ENCODE measurements around the gene FAM217A.

Gene FAM217A

DNA sequence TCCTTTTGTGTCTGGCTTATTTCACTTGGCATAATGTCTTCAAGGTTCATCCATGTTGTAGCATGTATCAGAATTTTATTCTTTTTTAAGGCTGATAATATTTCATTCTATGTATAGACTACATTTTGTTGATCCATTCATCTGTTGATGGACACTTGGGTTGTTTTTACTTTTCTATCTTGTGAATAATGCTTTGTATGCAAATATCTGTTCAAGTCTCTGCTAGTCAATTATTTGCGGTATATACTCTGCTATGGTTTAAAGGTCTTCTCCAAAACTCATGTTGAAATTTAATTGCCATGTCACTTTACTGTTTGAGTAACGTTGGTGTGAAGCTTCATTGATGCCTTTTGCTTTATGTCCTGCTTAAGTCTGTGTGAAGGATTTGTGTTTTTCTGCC lies 28.9 kb upstream of the FAM217A start:
- H3K4me3 ChIP-seq (ENCODE audit: low read length), result no peak overlapping the region
- H3K36me3 ChIP-seq (replicated peaks; ENCODE audit: low read depth, low read length), result no peaks in the 10 kb centered on the region
- H3K9me3 ChIP-seq (ENCODE audit: insufficient read depth, low read length), result no peaks in the 10 kb centered on the region
- no peak overlapping the region for H3K4me2 ChIP-seq (ENCODE audit: low read length)
- H3K27me3 ChIP-seq (ENCODE audit: low read depth, low read length), result no peaks in the 10 kb centered on the region
- no peaks in the 10 kb centered on the region for H4K20me1 ChIP-seq (ENCODE audit: insufficient read depth, low read length)
- H3K79me2 ChIP-seq (ENCODE audit: low read length), result no peaks in the 10 kb centered on the region
- TF ChIP-seq CTCF (IDR thresholded peaks at IDR 0.05; ENCODE audit: low read depth, low read length) (no peak), EZH2phosphoT487 (IDR thresholded peaks at IDR 0.05; ENCODE audit: low read depth) (no peak)
- no peak overlapping the region for H3K27ac ChIP-seq (ENCODE audit: low read length)
- no peak overlapping the region for H2AFZ ChIP-seq (ENCODE audit: low read depth, low read length)
- H3K4me1 ChIP-seq (ENCODE audit: low read length), result peaks cover 5% of the 10 kb centered on the region; the same call in 1 of the 2 replicates
- no peak overlapping the region for H3K9ac ChIP-seq (ENCODE audit: low read length)

DNA sequence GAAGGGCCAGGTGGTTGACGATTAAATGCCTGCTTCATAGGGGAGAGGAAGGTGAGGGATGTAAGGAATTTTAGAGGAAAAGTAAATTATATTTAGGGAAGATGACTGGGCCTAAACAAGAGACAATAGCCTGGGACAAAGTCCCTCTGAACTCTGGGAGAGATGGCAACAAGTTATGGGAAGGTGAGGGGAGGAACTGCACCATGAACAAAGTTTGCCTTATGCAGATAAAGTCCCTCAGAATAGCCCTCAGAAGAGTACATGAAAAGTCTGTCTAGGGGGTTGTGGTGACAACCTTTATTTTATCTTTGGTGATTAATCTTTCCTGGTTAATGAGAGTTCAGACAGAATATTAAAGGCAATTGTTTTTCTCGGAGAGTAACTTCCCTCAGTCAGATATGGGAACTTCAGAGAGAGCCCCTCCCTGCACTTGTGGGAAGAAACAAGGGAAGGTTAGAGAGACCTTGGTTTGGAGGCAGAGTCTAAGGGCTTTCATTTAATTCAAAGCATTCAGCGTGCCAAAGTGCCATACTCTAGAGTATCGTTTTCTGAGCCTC lies 27.1 kb upstream of the FAM217A start:
- no peak for TF ChIP-seq EZH2phosphoT487 (IDR thresholded peaks at IDR 0.05; ENCODE audit: low read depth)
- TF ChIP-seq CTCF (IDR thresholded peaks at IDR 0.05; ENCODE audit: low read depth, low read length), result no peak
- Histone ChIP-seq H3K27ac (ENCODE audit: low read length) (no peak overlapping the region), H4K20me1 (ENCODE audit: insufficient read depth, low read length) (no peaks in the 10 kb centered on the region)

GRCh38 chr6:4103929-4104328 lies 25.0 kb upstream of the FAM217A start:
- Histone ChIP-seq H2AFZ (ENCODE audit: low read depth, low read length) (no peak overlapping the region), H3K36me3 (replicated peaks; ENCODE audit: low read depth, low read length) (no peaks in the 10 kb centered on the region), H3K27ac (ENCODE audit: low read length) (no peak overlapping the region), H3K4me2 (ENCODE audit: low read length) (no peak overlapping the region), H3K4me3 (ENCODE audit: low read length) (no peak overlapping the region), H4K20me1 (ENCODE audit: insufficient read depth, low read length) (no peaks in the 10 kb centered on the region), H3K9me3 (ENCODE audit: insufficient read depth, low read length) (no peaks in the 10 kb centered on the region), H3K27me3 (ENCODE audit: low read depth, low read length) (no peaks in the 10 kb centered on the region), H3K79me2 (ENCODE audit: low read length) (no peaks in the 10 kb centered on the region), H3K4me1 (ENCODE audit: low read length) (no peaks in the 10 kb centered on the region), H3K9ac (ENCODE audit: low read length) (no peak overlapping the region)
- TF ChIP-seq CTCF (IDR thresholded peaks at IDR 0.05; ENCODE audit: low read depth, low read length), result no peak

More for the DNA sequence above, 27.1 kb upstream of the FAM217A start:
- no peaks in the 10 kb centered on the region for H3K27me3 ChIP-seq (ENCODE audit: low read depth, low read length)
- H3K79me2 ChIP-seq (ENCODE audit: low read length), result no peaks in the 10 kb centered on the region
- H3K4me1 ChIP-seq (ENCODE audit: low read length), result peaks cover 4% of the 10 kb centered on the region; the same call in 1 of the 2 replicates
- no peak overlapping the region for H2AFZ ChIP-seq (ENCODE audit: low read depth, low read length)
- H3K9me3 ChIP-seq (ENCODE audit: insufficient read depth, low read length), result no peaks in the 10 kb centered on the region
- H3K36me3 ChIP-seq (replicated peaks; ENCODE audit: low read depth, low read length), result no peaks in the 10 kb centered on the region
- no peak overlapping the region for H3K4me3 ChIP-seq (ENCODE audit: low read length)
- H3K4me2 ChIP-seq (ENCODE audit: low read length), result no peak overlapping the region
- H3K9ac ChIP-seq (ENCODE audit: low read length), result no peak overlapping the region

- H4K20me1 ChIP-seq (ENCODE audit: insufficient read depth, low read length), result no peaks in the 10 kb centered on the region
- H3K4me3 ChIP-seq (ENCODE audit: low read length), result no peak overlapping the region
- H2AFZ ChIP-seq (ENCODE audit: low read depth, low read length), result no peak overlapping the region
- H3K9me3 ChIP-seq (ENCODE audit: insufficient read depth, low read length), result no peaks in the 10 kb centered on the region
- no peak overlapping the region for H3K4me2 ChIP-seq (ENCODE audit: low read length)
- no peaks in the 10 kb centered on the region for H3K79me2 ChIP-seq (ENCODE audit: low read length)
- no peaks in the 10 kb centered on the region for H3K27me3 ChIP-seq (ENCODE audit: low read depth, low read length)
- no peaks in the 10 kb centered on the region for H3K36me3 ChIP-seq (replicated peaks; ENCODE audit: low read depth, low read length)
- TF ChIP-seq EZH2phosphoT487 (IDR thresholded peaks at IDR 0.05; ENCODE audit: low read depth), result no peak
- TF ChIP-seq CTCF (IDR thresholded peaks at IDR 0.05; ENCODE audit: low read depth, low read length), result no peak
- H3K4me1 ChIP-seq (ENCODE audit: low read length), result no peaks in the 10 kb centered on the region
- H3K9ac ChIP-seq (ENCODE audit: low read length), result no peak overlapping the region
- no peak overlapping the region for H3K27ac ChIP-seq (ENCODE audit: low read length)
Measured at GRCh38 chr6:4102687-4103244, 23.8 kb upstream of the FAM217A start.

Measured in OCI-LY3 (cell line).